H1 (cell line): ENCODE data around the gene ELMO2.

Experiments
- GABPA ChIP-seq: IDR thresholded peaks from 2 replicates; pipeline ENCODE4 v1.6.1; 2011; ENCODE audit warnings: mild to moderate bottlenecking, low read length, moderate library complexity, borderline replicate concordance; ENCODE audit not compliant: insufficient read depth
- KDM1A ChIP-seq: fragments of 200-600, 300-600 bp; sonication (generic); IDR thresholded peaks from 2 replicates; pipeline ENCODE4 v1.7.1; 2016; ENCODE audit warnings: mild to moderate bottlenecking, low read length, borderline replicate concordance
- NRF1 ChIP-seq: IDR thresholded peaks from 2 replicates; pipeline ENCODE4 v1.6.1; 2011; ENCODE audit warnings: mild to moderate bottlenecking, low read depth, low read length, improper control_type of control experiment
- POLR2A ChIP-seq, 2 experiments: IDR thresholded peaks; 1 replicate in 1 of 2; 2 replicates in 1 of 2; pipeline ENCODE4 v1.6.1; 2011; ENCODE audit warnings: low read depth in 2 of 2, low read length in 2 of 2, mild to moderate bottlenecking in 2 of 2; ENCODE audit errors: control extremely low read depth in 1 of 2
- RAD21 ChIP-seq, 2 experiments: IDR thresholded peaks in 1 of 2; conservative IDR thresholded peaks in 1 of 2; 2 replicates each; pipeline ENCODE4 v1.6.1; 2011; ENCODE audit warnings: low read depth in 2 of 2, low read length in 2 of 2, improper control_type of control experiment in 1 of 2, inconsistent platforms in 1 of 2, mild to moderate bottlenecking in 1 of 2, moderate library complexity in 1 of 2
- YY1 ChIP-seq: IDR thresholded peaks from 2 replicates; pipeline ENCODE4 v1.6.1; 2011; ENCODE audit warnings: low read depth, mild to moderate bottlenecking, low read length
- TF ChIP-seq, protein P1 (sequence below), 3 experiments: IDR thresholded peaks; 1 replicate in 2 of 3; 2 replicates in 1 of 3; pipeline versions ENCODE4 v1.5.1 to v1.6.1; 2011; ENCODE audit warnings: low read length in 3 of 3, mild to moderate bottlenecking in 3 of 3, inconsistent platforms in 2 of 3, low read depth in 1 of 3, moderate library complexity in 1 of 3; ENCODE audit not compliant: insufficient read depth in 1 of 3; ENCODE audit errors: control extremely low read depth in 1 of 3

DNA sequence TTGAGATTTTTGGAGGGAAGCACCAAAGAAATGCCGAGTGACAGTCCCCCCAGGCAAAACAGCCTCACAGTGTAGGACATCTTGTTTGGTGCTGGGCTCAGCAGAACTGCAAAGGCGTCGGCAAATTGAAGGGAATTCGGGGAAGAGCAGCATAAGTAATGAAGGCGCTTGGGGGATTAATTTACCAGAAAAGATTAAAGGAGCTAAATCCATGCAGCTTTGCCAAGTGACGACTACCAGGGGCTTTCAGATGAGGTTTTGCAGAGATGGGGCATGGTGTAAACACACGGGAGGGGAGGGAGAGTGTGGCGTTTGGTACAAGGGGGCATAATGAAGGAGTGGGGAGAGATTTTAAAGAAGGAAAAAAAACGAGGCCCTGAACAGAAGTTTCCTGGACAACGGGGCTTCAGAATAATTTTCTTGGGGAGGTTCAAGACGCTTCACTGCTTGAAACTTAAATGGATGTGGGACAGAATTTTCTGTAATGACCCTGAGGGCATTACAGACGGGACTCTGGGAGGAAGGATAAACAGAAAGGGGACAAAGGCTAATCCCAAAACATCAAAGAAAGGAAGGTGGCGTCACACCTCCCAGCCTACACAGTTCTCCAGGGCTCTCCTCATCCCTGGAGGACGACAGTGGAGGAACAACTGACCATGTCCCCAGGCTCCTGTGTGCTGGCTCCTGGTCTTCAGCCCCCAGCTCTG, 52.8 kb downstream of the ELMO2 start:
- TF ChIP-seq GABPA (no peak), KDM1A (no peak), YY1 (no peak), NRF1 (no peak), RAD21 (IDR thresholded peaks at IDR 0.05 in 1 of 2, conservative IDR thresholded peaks at IDR 0.05 in 1 of 2; ENCODE audit: low read depth in 2 of 2, low read length in 2 of 2) (no peak), POLR2A (IDR thresholded peaks at IDR 0.05; ENCODE audit: control extremely low read depth in 1 of 2, low read depth in 2 of 2, low read length in 2 of 2) (no peak)
- TF ChIP-seq, protein P1, sequence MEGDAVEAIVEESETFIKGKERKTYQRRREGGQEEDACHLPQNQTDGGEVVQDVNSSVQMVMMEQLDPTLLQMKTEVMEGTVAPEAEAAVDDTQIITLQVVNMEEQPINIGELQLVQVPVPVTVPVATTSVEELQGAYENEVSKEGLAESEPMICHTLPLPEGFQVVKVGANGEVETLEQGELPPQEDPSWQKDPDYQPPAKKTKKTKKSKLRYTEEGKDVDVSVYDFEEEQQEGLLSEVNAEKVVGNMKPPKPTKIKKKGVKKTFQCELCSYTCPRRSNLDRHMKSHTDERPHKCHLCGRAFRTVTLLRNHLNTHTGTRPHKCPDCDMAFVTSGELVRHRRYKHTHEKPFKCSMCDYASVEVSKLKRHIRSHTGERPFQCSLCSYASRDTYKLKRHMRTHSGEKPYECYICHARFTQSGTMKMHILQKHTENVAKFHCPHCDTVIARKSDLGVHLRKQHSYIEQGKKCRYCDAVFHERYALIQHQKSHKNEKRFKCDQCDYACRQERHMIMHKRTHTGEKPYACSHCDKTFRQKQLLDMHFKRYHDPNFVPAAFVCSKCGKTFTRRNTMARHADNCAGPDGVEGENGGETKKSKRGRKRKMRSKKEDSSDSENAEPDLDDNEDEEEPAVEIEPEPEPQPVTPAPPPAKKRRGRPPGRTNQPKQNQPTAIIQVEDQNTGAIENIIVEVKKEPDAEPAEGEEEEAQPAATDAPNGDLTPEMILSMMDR (IDR thresholded peaks at IDR 0.05; ENCODE audit: control extremely low read depth in 1 of 3, insufficient read depth in 1 of 3, low read depth in 1 of 3, low read length in 3 of 3): no peak
